Stimulated activated CD4-positive, alpha-beta T cell treated with anti-CD3 and anti-CD28 coated beads, Interleukin-15, amount 100 ng/mL, for 48 hours (primary cell): ENCODE measurements around the gene SPOP.
A peak's percentile ranks its signal among the peaks of the same experiment; 100 is the strongest.

ENCODE experiments used
- DNase-seq, 2 donors: peaks; one replicate each; pipeline ENCODE4 v3.0.0-alpha.2; 2020; ENCODE audit warnings: low read depth in 2 of 2

The SPOP gene

GRCh38 chr17:49585422-49586027 lies 92.4 kb downstream of the SPOP start:
- no peak for DNase-seq

GRCh38 chr17:49583889-49584288 lies 94.0 kb downstream of the SPOP start:
- DNase-seq, result no peak

- no peak for DNase-seq
Measured at GRCh38 chr17:49583226-49583625, 94.7 kb downstream of the SPOP start.

GRCh38 chr17:49582789-49583188 lies 95.1 kb downstream of the SPOP start:
- no peak for DNase-seq

GRCh38 chr17:49582055-49582722 lies 95.7 kb downstream of the SPOP start:
- no peak for DNase-seq

GRCh38 chr17:49581648-49581998 lies 96.3 kb downstream of the SPOP start:
- DNase-seq, result no peak

GRCh38 chr17:49580981-49581647 lies 96.8 kb downstream of the SPOP start:
- DNase-seq, result no peak

GRCh38 chr17:49580055-49580721 lies 97.7 kb downstream of the SPOP start:
- DNase-seq, result no peak

GRCh38 chr17:49579522-49579921 lies 98.4 kb downstream of the SPOP start:
- no peak for DNase-seq

- DNase-seq, result no peak
Measured at GRCh38 chr17:49578952-49579500, 98.9 kb downstream of the SPOP start.

- DNase-seq, result no peak
Measured at GRCh38 chr17:49578414-49578813, 99.5 kb downstream of the SPOP start.

- no peak for DNase-seq
Measured at GRCh38 chr17:49577963-49578362, 99.9 kb downstream of the SPOP start.

- DNase-seq, result no peak
Measured at GRCh38 chr17:49577650-49577934, 100.3 kb downstream of the SPOP start.

GRCh38 chr17:49576917-49577649 lies 100.8 kb downstream of the SPOP start:
- no peak for DNase-seq

- no peak for DNase-seq
Measured at GRCh38 chr17:49576088-49576916, 101.6 kb downstream of the SPOP start.

GRCh38 chr17:49575679-49576087 lies 102.2 kb downstream of the SPOP start, which contains the start of gene NXPH3:
Gene NXPH3, plus strand, starts transcription at chr17:49575871. Its CDS starts 349 bp downstream, at chr17:49576220.
- DNase-seq, result peak; percentile 39 to 64

GRCh38 chr17:49574945-49575678 lies 102.8 kb downstream of the SPOP start:
- DNase-seq, result no peak

GRCh38 chr17:49574323-49574781 lies 103.5 kb downstream of the SPOP start:
- DNase-seq, result no peak

GRCh38 chr17:49573510-49574322 lies 104.2 kb downstream of the SPOP start:
- no peak for DNase-seq
